ENCODE measurements around the gene SPTBN1.

Gene SPTBN1

DNA sequence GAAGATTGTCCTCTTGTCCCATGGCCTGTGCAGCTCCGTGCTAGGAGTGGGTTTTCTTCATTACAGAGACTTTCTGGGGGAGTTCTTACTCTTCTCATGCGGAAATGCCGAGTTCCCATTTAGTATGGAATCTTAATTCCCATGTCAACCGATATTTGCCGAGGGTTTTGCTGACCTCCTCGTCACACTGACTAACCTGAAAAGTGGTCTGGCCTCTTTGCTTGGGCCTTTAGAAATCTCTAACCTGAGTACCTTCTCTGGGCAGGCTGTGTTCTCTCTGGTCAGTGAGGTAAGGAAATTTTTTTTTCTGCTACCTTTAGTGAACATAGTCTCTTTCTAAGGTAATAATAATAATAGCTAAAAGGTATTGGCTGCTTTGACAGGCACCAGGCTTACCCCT is 256.4 kb downstream of the SPTBN1 start:
- H3K9me3 ChIP-seq (ENCODE audit: insufficient read depth, low read length), result no peaks in the 10 kb centered on the region
- H3K9ac ChIP-seq (ENCODE audit: insufficient read length, low read depth), result no peak overlapping the region
- no peak for DNase-seq (ENCODE audit: low read depth, low spot score)
- peaks cover 2% of the 10 kb centered on the region for H3K4me1 ChIP-seq (ENCODE audit: insufficient read depth, insufficient read length)
- TF ChIP-seq YY1 (IDR thresholded peaks at IDR 0.05; ENCODE audit: insufficient read depth, insufficient read length) (no peak), SUZ12 (IDR thresholded peaks at IDR 0.05; ENCODE audit: extremely low read depth, insufficient read depth, insufficient read length) (no peak), ZNF274 (IDR thresholded peaks at IDR 0.05; ENCODE audit: low read depth, low read length) (no peak)
- no peaks in the 10 kb centered on the region for H3K27me3 ChIP-seq (ENCODE audit: insufficient read depth, insufficient read length)
- H3K36me3 ChIP-seq (ENCODE audit: insufficient read depth, insufficient read length, low read length), result no peaks in the 10 kb centered on the region
- H3K4me3 ChIP-seq (ENCODE audit: insufficient read length, low read depth), result no peak overlapping the region

DNA sequence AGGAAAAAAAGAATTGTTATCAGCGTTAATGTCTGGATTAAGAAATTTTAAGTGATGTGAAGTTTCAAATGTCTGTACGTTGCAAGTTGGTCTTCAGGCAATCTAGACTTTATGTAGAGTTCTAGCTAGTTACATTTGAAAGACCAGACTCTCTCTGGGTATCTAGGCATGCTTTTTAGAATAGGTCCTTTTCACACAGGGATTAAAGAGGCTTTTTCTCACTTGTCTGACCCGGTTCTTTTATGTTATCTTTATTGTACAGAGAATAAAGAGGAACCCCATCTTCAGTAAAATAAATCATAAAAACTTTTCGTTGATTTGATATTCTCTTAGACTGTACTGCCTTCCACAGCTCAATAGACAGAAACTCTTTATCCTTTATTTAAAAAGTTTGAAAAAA is 258.9 kb downstream of the SPTBN1 start:
- no peaks in the 10 kb centered on the region for H3K9me3 ChIP-seq (ENCODE audit: insufficient read depth, low read length)
- DNase-seq (ENCODE audit: low read depth, low spot score), result no peak

GRCh38 chr2:54716375-54716774 is 260.2 kb downstream of the SPTBN1 start:
- H3K9ac ChIP-seq (ENCODE audit: insufficient read length, low read depth), result no peak overlapping the region
- DNase-seq (ENCODE audit: low read depth, low spot score), result no peak

More for the DNA sequence above, 258.9 kb downstream of the SPTBN1 start:
- Histone ChIP-seq H3K36me3 (ENCODE audit: insufficient read depth, insufficient read length, low read length) (no peaks in the 10 kb centered on the region), H3K27me3 (ENCODE audit: insufficient read depth, insufficient read length) (no peaks in the 10 kb centered on the region), H3K9ac (ENCODE audit: insufficient read length, low read depth) (no peak overlapping the region), H3K4me1 (ENCODE audit: insufficient read depth, insufficient read length) (no peaks in the 10 kb centered on the region), H3K4me3 (ENCODE audit: insufficient read length, low read depth) (no peak overlapping the region)
- no peak for TF ChIP-seq SUZ12 (IDR thresholded peaks at IDR 0.05; ENCODE audit: extremely low read depth, insufficient read depth, insufficient read length)
- no peak for TF ChIP-seq YY1 (IDR thresholded peaks at IDR 0.05; ENCODE audit: insufficient read depth, insufficient read length)
- no peak for TF ChIP-seq ZNF274 (IDR thresholded peaks at IDR 0.05; ENCODE audit: low read depth, low read length)

GRCh38 chr2:54720563-54720962 is 264.4 kb downstream of the SPTBN1 start:
- H3K9ac ChIP-seq (ENCODE audit: insufficient read length, low read depth), result no peak overlapping the region
- no peaks in the 10 kb centered on the region for H3K9me3 ChIP-seq (ENCODE audit: insufficient read depth, low read length)
- H3K27me3 ChIP-seq (ENCODE audit: insufficient read depth, insufficient read length), result peaks cover 32% of the 10 kb centered on the region
- TF ChIP-seq YY1 (IDR thresholded peaks at IDR 0.05; ENCODE audit: insufficient read depth, insufficient read length) (no peak), ZNF274 (IDR thresholded peaks at IDR 0.05; ENCODE audit: low read depth, low read length) (no peak), SUZ12 (IDR thresholded peaks at IDR 0.05; ENCODE audit: extremely low read depth, insufficient read depth, insufficient read length) (no peak)
- H3K4me1 ChIP-seq (ENCODE audit: insufficient read depth, insufficient read length), result peaks cover 2% of the 10 kb centered on the region
- no peaks in the 10 kb centered on the region for H3K36me3 ChIP-seq (ENCODE audit: insufficient read depth, insufficient read length, low read length)
- no peak for DNase-seq (ENCODE audit: low read depth, low spot score)
- no peak overlapping the region for H3K4me3 ChIP-seq (ENCODE audit: insufficient read length, low read depth)

More at GRCh38 chr2:54716375-54716774, 260.2 kb downstream of the SPTBN1 start:
- no peaks in the 10 kb centered on the region for H3K4me1 ChIP-seq (ENCODE audit: insufficient read depth, insufficient read length)
- H3K36me3 ChIP-seq (ENCODE audit: insufficient read depth, insufficient read length, low read length), result no peaks in the 10 kb centered on the region
- TF ChIP-seq YY1 (IDR thresholded peaks at IDR 0.05; ENCODE audit: insufficient read depth, insufficient read length) (no peak), ZNF274 (IDR thresholded peaks at IDR 0.05; ENCODE audit: low read depth, low read length) (no peak), SUZ12 (IDR thresholded peaks at IDR 0.05; ENCODE audit: extremely low read depth, insufficient read depth, insufficient read length) (no peak)
- H3K9me3 ChIP-seq (ENCODE audit: insufficient read depth, low read length), result no peaks in the 10 kb centered on the region
- no peak overlapping the region for H3K4me3 ChIP-seq (ENCODE audit: insufficient read length, low read depth)
- H3K27me3 ChIP-seq (ENCODE audit: insufficient read depth, insufficient read length), result no peaks in the 10 kb centered on the region
